HCT116 (cell line): ENCODE measurements around the gene ADAT3. TPM values are rescaled to one million over a fixed set of nuclear protein-coding genes. Genes with fewer than 3 reads are reported as not detected.

ENCODE experiments used
- ATAC-seq: fragments of 200-7000 bp; cut with Tn5 transposase; 2 replicates; pipeline ENCODE4 v1.9.1; 2020; ENCODE audit warnings: mild to moderate bottlenecking, moderate library complexity
- BruUV-seq: library from RNA; stranded (reverse); fragments of 400-500 nt; replicated peaks from 2 replicates; lab custom pipeline; 2021; lab: Mats Ljungman, UMichigan
- CTCF ChIA-PET: fragments of 300-600 bp; sonication (Branson Sonifier 250); formaldehyde crosslinking; loops from one replicate; lab custom pipeline; 2021; ENCODE audit warnings: antibody characterized with exemption; lab: Charles Lee
- POLR2A ChIA-PET: fragments of 300-600, 350-600 bp; sonication (Branson Sonifier 250); formaldehyde crosslinking; loops from one replicate; lab custom pipeline; 2021; ENCODE audit warnings: antibody characterized with exemption; lab: Charles Lee
- RAD21 ChIA-PET, 2 experiments: fragments of 300-600 bp; sonication (Branson Sonifier 250); formaldehyde crosslinking; loops; one replicate each; lab custom pipeline; 2023; ENCODE audit warnings: low total read pairs in 2 of 2; ENCODE audit not compliant: uncharacterized antibody in 2 of 2, unreplicated experiment in 2 of 2, low non-redundant PET in 1 of 2; lab: Charles Lee
- DNase-seq: peaks from one replicate; pipeline ENCODE4 v3.0.0-alpha.2; 2010; ENCODE audit warnings: low read depth, low spot score
- H2AFZ ChIP-seq: fragments of 200-600 bp; shearing (Covaris generic), sonication (generic); 2 replicates; pipeline ENCODE4 v1.6.1; 2017; ENCODE audit warnings: low read depth, mixed run types, mixed read lengths, antibody characterized with exemption, low read length; ENCODE audit not compliant: poor library complexity, severe bottlenecking
- H3K27ac ChIP-seq: 2 replicates; pipeline ENCODE4 v1.5.1; 2012; ENCODE audit warnings: low read depth, low read length
- H3K27me3 ChIP-seq: fragments of 200-600 bp; sonication (generic); 2 replicates; pipeline ENCODE4 v1.6.1; 2016; ENCODE audit warnings: mixed run types, low read length, mixed read lengths; ENCODE audit not compliant: insufficient read depth
- H3K36me3 ChIP-seq, 2 experiments: fragments of 200-500 bp in 1 of 2; fragments of 200-600 bp in 1 of 2; sonication (Bioruptor generic) in 1 of 2; sonication (generic) in 1 of 2; 2 replicates each; pipeline versions ENCODE4 v1.5.1 to v1.6.1; 2014 to 2016; ENCODE audit warnings: low read length in 2 of 2, inconsistent platforms in 1 of 2, mixed read lengths in 1 of 2, mixed run types in 1 of 2; ENCODE audit not compliant: insufficient read depth in 2 of 2, control insufficient read depth in 1 of 2
- H3K4me1 ChIP-seq, 2 experiments: fragments of 200-600 bp in 1 of 2; sonication (generic) in 1 of 2; 2 replicates each; pipeline versions ENCODE4 v1.5.1 to v1.6.1; 2012 to 2017; ENCODE audit warnings: low read length in 2 of 2, inconsistent platforms in 1 of 2, mild to moderate bottlenecking in 1 of 2, mixed read lengths in 1 of 2, mixed run types in 1 of 2, moderate library complexity in 1 of 2; ENCODE audit not compliant: insufficient read depth in 2 of 2, control insufficient read depth in 1 of 2
- H3K4me2 ChIP-seq: fragments of 200-600 bp; sonication (generic); 2 replicates; pipeline ENCODE4 v1.6.1; 2017; ENCODE audit warnings: mixed run types, low read length, mixed read lengths
- H3K4me3 ChIP-seq, 2 experiments: fragments of 200-600 bp in 1 of 2; sonication (generic) in 1 of 2; replicated peaks in 1 of 2; 2 replicates each; pipeline ENCODE4 v1.5.1; 2011 to 2016; ENCODE audit warnings: low read length in 2 of 2, control low read depth in 1 of 2, low read depth in 1 of 2, mild to moderate bottlenecking in 1 of 2, mixed read lengths in 1 of 2, mixed run types in 1 of 2
- H3K79me2 ChIP-seq: fragments of 200-600 bp; sonication (generic); 2 replicates; pipeline ENCODE4 v1.6.1; 2017; ENCODE audit warnings: mild to moderate bottlenecking, mixed run types, low read length, moderate library complexity, mixed read lengths; ENCODE audit not compliant: insufficient read depth
- H3K9ac ChIP-seq: fragments of 200-600 bp; sonication (generic); 2 replicates; pipeline ENCODE4 v1.6.1; 2016; ENCODE audit warnings: low read length, mixed read lengths
- H3K9me2 ChIP-seq: fragments of 200-600 bp; sonication (generic), shearing (Covaris generic); 2 replicates; pipeline ENCODE4 v1.6.1; 2017; ENCODE audit warnings: mixed run types, mild to moderate bottlenecking, moderate library complexity; ENCODE audit not compliant: insufficient read depth
- H3K9me3 ChIP-seq, 2 experiments: fragments of 200-500 bp in 1 of 2; fragments of 200-600 bp in 1 of 2; sonication (Bioruptor generic) in 1 of 2; sonication (generic) in 1 of 2; 2 replicates each; pipeline ENCODE4 v1.6.1; 2014 to 2017; ENCODE audit warnings: low read length in 2 of 2, mixed read lengths in 2 of 2, inconsistent platforms in 1 of 2, low read depth in 1 of 2, mild to moderate bottlenecking in 1 of 2, mixed run types in 1 of 2, moderate library complexity in 1 of 2; ENCODE audit not compliant: control insufficient read depth in 1 of 2, insufficient read depth in 1 of 2
- H4K20me1 ChIP-seq: fragments of 200-600 bp; sonication (generic), shearing (Covaris generic); 2 replicates; pipeline ENCODE4 v1.6.1; 2017; ENCODE audit warnings: mixed run types, mild to moderate bottlenecking, moderate library complexity; ENCODE audit not compliant: insufficient read depth
- CEBPB ChIP-seq: IDR thresholded peaks from 2 replicates; pipeline ENCODE4 v1.6.1; 2012; ENCODE audit warnings: low read depth
- EGR1 ChIP-seq: IDR thresholded peaks from 2 replicates; pipeline ENCODE4 v1.6.1; 2012; ENCODE audit warnings: low read depth
- ELF1 ChIP-seq: IDR thresholded peaks from 2 replicates; pipeline ENCODE4 v1.6.1; 2012; ENCODE audit warnings: low read depth, borderline replicate concordance
- EZH2 ChIP-seq: fragments of 200-600 bp; sonication (generic); IDR thresholded peaks from 2 replicates; pipeline ENCODE4 v1.6.1; 2017; ENCODE audit warnings: antibody characterized with exemption, mixed run types
- EZH2phosphoT487 ChIP-seq: fragments of 200-600 bp; IDR thresholded peaks from 2 replicates; pipeline ENCODE4 v1.6.1; 2018; ENCODE audit warnings: antibody characterized with exemption, borderline replicate concordance
- FOSL1 ChIP-seq: IDR thresholded peaks from 2 replicates; pipeline ENCODE4 v1.6.1; 2012; ENCODE audit warnings: low read depth
- JUND ChIP-seq: IDR thresholded peaks from 2 replicates; pipeline ENCODE4 v1.6.1; 2012
- POLR2A ChIP-seq: IDR thresholded peaks from 2 replicates; pipeline ENCODE4 v1.7.0; 2011; ENCODE audit warnings: borderline replicate concordance; ENCODE audit not compliant: insufficient read depth, insufficient read length; ENCODE audit errors: extremely low read depth
- POLR2AphosphoS5 ChIP-seq: IDR thresholded peaks from 2 replicates; pipeline ENCODE4 v1.6.1; 2011; ENCODE audit warnings: mild to moderate bottlenecking, low read depth, low read length, moderate library complexity
- REST ChIP-seq: IDR thresholded peaks from 2 replicates; pipeline ENCODE4 v1.6.1; 2012; ENCODE audit warnings: low read depth
- SIN3A ChIP-seq: IDR thresholded peaks from 2 replicates; pipeline ENCODE4 v1.6.1; 2012; ENCODE audit warnings: low read depth
- TCF7L2 ChIP-seq: IDR thresholded peaks from 2 replicates; pipeline ENCODE4 v1.7.0; 2011; ENCODE audit warnings: borderline replicate concordance, inconsistent platforms; ENCODE audit not compliant: insufficient read depth, insufficient read length; ENCODE audit errors: extremely low read depth
- ZFX ChIP-seq: fragments of 450-650 bp; IDR thresholded peaks from 2 replicates; pipeline ENCODE4 v1.6.1; 2017
- ZNF274 ChIP-seq: fragments of 200-500 bp; sonication (Bioruptor generic); IDR thresholded peaks from 2 replicates; pipeline ENCODE4 v1.6.1; 2014; ENCODE audit warnings: mild to moderate bottlenecking, low read depth, low read length, inconsistent platforms
- intact Hi-C: fragments of 100-400 bp; cut with micrococcal nuclease; formaldehyde crosslinking; loops from 2 replicates; pipeline ENCODE4 v1.10.0; 2022
- total RNA-seq: library from RNA; stranded (reverse); gene quantifications from one replicate; pipeline ENCODE4 v1.2.1, GENCODE V29; 2021; ENCODE audit not compliant: unreplicated experiment
- TF ChIP-seq, protein P1 (sequence below): IDR thresholded peaks from 2 replicates; pipeline ENCODE4 v1.6.1; 2012
- TF ChIP-seq, protein P2 (sequence below), 3 experiments: fragments of 200-600 bp in 1 of 3; sonication (generic) in 1 of 3; IDR thresholded peaks in 2 of 3; conservative IDR thresholded peaks in 1 of 3; 2 replicates each; pipeline ENCODE4 v1.5.1; 2012 to 2017; ENCODE audit warnings: low read depth in 2 of 3, low read length in 2 of 3, antibody characterized with exemption in 1 of 3, borderline replicate concordance in 1 of 3, control low read depth in 1 of 3, mild to moderate bottlenecking in 1 of 3, mixed read lengths in 1 of 3, mixed run types in 1 of 3, moderate library complexity in 1 of 3; ENCODE audit not compliant: insufficient read depth in 1 of 3
- TF ChIP-seq, protein P3 (sequence below): IDR thresholded peaks from 2 replicates; pipeline ENCODE4 v1.6.1; 2011; ENCODE audit warnings: mild to moderate bottlenecking, low read length, moderate library complexity; ENCODE audit not compliant: insufficient replicate concordance; ENCODE audit errors: extremely low read depth
- TF ChIP-seq, protein P4 (sequence below): IDR thresholded peaks from 2 replicates; pipeline ENCODE4 v1.6.1; 2012

Gene ADAT3
- total RNA-seq, 1 experiment from 2014 or later, result 15.9 TPM

DNA sequence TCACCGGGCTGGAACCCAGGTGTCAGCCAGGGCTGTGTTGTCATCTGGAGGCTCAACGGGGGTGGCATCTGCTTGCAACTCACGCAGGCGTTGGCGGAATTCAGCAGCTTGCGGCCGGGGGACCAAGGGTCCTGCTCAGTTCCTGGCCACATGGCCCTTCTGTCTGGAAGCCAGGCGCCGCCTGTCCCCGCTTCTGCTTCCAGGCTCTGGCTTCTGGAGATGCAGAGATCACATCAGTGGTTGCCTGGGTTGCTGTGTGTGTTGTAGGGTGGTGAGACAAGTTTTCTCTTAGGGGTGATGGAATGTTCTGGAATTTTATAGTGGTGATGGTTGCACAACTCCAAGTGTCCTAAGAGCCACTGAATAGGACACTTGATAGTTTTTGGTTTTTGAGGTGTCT, 5.0 kb downstream of the ADAT3 start:
- no peaks in the 10 kb centered on the region for H3K9me3 ChIP-seq
- TF ChIP-seq POLR2AphosphoS5 (no peak), EGR1 (no peak), ZFX (no peak), EZH2phosphoT487 (no peak), POLR2A (no peak), CEBPB (no peak), REST (no peak), ZNF274 (no peak), FOSL1 (no peak), EZH2 (no peak), TCF7L2 (no peak), ELF1 (no peak), JUND (no peak), SIN3A (no peak)
- TF ChIP-seq, protein P1, sequence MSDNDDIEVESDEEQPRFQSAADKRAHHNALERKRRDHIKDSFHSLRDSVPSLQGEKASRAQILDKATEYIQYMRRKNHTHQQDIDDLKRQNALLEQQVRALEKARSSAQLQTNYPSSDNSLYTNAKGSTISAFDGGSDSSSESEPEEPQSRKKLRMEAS, result no peak
- TF ChIP-seq, protein P2, sequence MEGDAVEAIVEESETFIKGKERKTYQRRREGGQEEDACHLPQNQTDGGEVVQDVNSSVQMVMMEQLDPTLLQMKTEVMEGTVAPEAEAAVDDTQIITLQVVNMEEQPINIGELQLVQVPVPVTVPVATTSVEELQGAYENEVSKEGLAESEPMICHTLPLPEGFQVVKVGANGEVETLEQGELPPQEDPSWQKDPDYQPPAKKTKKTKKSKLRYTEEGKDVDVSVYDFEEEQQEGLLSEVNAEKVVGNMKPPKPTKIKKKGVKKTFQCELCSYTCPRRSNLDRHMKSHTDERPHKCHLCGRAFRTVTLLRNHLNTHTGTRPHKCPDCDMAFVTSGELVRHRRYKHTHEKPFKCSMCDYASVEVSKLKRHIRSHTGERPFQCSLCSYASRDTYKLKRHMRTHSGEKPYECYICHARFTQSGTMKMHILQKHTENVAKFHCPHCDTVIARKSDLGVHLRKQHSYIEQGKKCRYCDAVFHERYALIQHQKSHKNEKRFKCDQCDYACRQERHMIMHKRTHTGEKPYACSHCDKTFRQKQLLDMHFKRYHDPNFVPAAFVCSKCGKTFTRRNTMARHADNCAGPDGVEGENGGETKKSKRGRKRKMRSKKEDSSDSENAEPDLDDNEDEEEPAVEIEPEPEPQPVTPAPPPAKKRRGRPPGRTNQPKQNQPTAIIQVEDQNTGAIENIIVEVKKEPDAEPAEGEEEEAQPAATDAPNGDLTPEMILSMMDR (IDR thresholded peaks at IDR 0.05 in 2 of 3, conservative IDR thresholded peaks at IDR 0.05 in 1 of 3; ENCODE audit: borderline replicate concordance in 1 of 3, insufficient read depth in 1 of 3, low read depth in 2 of 3, low read length in 2 of 3), result no peak
- TF ChIP-seq, protein P3, sequence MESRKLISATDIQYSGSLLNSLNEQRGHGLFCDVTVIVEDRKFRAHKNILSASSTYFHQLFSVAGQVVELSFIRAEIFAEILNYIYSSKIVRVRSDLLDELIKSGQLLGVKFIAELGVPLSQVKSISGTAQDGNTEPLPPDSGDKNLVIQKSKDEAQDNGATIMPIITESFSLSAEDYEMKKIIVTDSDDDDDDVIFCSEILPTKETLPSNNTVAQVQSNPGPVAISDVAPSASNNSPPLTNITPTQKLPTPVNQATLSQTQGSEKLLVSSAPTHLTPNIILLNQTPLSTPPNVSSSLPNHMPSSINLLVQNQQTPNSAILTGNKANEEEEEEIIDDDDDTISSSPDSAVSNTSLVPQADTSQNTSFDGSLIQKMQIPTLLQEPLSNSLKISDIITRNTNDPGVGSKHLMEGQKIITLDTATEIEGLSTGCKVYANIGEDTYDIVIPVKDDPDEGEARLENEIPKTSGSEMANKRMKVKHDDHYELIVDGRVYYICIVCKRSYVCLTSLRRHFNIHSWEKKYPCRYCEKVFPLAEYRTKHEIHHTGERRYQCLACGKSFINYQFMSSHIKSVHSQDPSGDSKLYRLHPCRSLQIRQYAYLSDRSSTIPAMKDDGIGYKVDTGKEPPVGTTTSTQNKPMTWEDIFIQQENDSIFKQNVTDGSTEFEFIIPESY, result no peak
- TF ChIP-seq, protein P4, sequence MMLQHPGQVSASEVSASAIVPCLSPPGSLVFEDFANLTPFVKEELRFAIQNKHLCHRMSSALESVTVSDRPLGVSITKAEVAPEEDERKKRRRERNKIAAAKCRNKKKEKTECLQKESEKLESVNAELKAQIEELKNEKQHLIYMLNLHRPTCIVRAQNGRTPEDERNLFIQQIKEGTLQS, result no peak
- no peaks in the 10 kb centered on the region for H4K20me1 ChIP-seq
- H2AFZ ChIP-seq, result no peak overlapping the region
- H3K27me3 ChIP-seq, result no peaks in the 10 kb centered on the region
- peaks cover 8 to 11% of the 10 kb centered on the region in 2 experiments; a peak in 3 of 4 replicates for H3K36me3 ChIP-seq
- intact Hi-C loops, result no loop called here
- H3K4me1 ChIP-seq, result peaks cover 2 to 16% of the 10 kb centered on the region in 2 experiments; a peak in 3 of 4 replicates
- no peak overlapping the region for H3K27ac ChIP-seq
- ChIA-PET POLR2A (no interaction called here), RAD21 (interaction anchor here in 1 of 2 experiments (0.7 kb wide), 1 partner anchor 10 kb away, joined by 3 read pairs; no protein-coding TSS in a partner anchor), CTCF (no interaction called here)
- no peaks in the 10 kb centered on the region for H3K9me2 ChIP-seq
- no peak overlapping the region for H3K4me3 ChIP-seq
- H3K4me2 ChIP-seq, result no peak overlapping the region
- H3K79me2 ChIP-seq, result peaks cover 95% of the 10 kb centered on the region
- no peak overlapping the region for H3K9ac ChIP-seq
- BruUV-seq, result no TSS peak
- ATAC-seq (no peak), DNase-seq (no peak)
